Stimulated activated CD4-positive, alpha-beta T cell treated with anti-CD3 and anti-CD28 coated beads, Interleukin-1b, Interleukin-23, amount 100 ng/mL, for 24 hours (primary cell): Measurements from ENCODE around the gene RNU7-1.
"Not testable (repeated sequence)": the region's sequence is repeated elsewhere in the genome, so short reads cannot be mapped to it uniquely, and the experiment has no call there.

Experiments used
- DNase-seq, 4 experiments: peaks; one replicate each; pipeline ENCODE4 v3.0.0-alpha.2; 2020; ENCODE audit warnings: low read depth in 4 of 4, low spot score in 1 of 4

The RNU7-1 gene

GRCh38 chr12:6943722-6944380, at the start of gene RNU7-1, which contains the start of gene C12orf57:
Gene RNU7-1, plus strand, starts transcription at chr12:6943816.
Gene C12orf57, plus strand, starts transcription at chr12:6944022. Its CDS starts 100 bp downstream, at chr12:6944122.
- DNase-seq = peak in 3 of 4 experiments; percentile 65 to 71 (median 71)

- no peak for DNase-seq
These were observed 49.3 kb upstream of the RNU7-1 start for GRCh38 chr12:6894321-6894720.

GRCh38 chr12:6896846-6897435, 46.7 kb upstream of the RNU7-1 start:
- DNase-seq = no peak

GRCh38 chr12:6899427-6899826, 44.2 kb upstream of the RNU7-1 start:
- no peak for DNase-seq

- no peak for DNase-seq
These were observed 43.6 kb upstream of the RNU7-1 start for GRCh38 chr12:6899837-6900519.

GRCh38 chr12:6902448-6902847, 41.2 kb upstream of the RNU7-1 start:
- DNase-seq = no peak

- no peak for DNase-seq
These were observed 39.9 kb upstream of the RNU7-1 start for GRCh38 chr12:6903722-6904121.

- peak; percentile 96 to 99 (median 97) for DNase-seq
These were observed 39.0 kb upstream of the RNU7-1 start, which contains the start of gene LRRC23 for GRCh38 chr12:6904280-6905276. Gene LRRC23, plus strand, starts transcription at chr12:6904822. Its CDS starts 812 bp downstream, at chr12:6905634.

GRCh38 chr12:6905414-6906040, 38.1 kb upstream of the RNU7-1 start:
- DNase-seq = no peak

- not testable (repeated sequence) for DNase-seq
These were observed 35.5 kb upstream of the RNU7-1 start for GRCh38 chr12:6908141-6908540.

- DNase-seq = no peak
These were observed 34.0 kb upstream of the RNU7-1 start for GRCh38 chr12:6909421-6910145.

- DNase-seq = no peak
These were observed 31.3 kb upstream of the RNU7-1 start for GRCh38 chr12:6912164-6912935.

- DNase-seq = peak; percentile 58 to 84 (median 68)
These were observed 29.2 kb upstream of the RNU7-1 start, which contains the start of gene ENO2 for GRCh38 chr12:6914246-6914946. Gene ENO2, plus strand, starts transcription at chr12:6914580. Its CDS starts 1,253 bp downstream, at chr12:6915833.

GRCh38 chr12:6914947-6915788, 28.4 kb upstream of the RNU7-1 start:
- DNase-seq = no peak

- no peak for DNase-seq
These were observed 27.8 kb upstream of the RNU7-1 start for GRCh38 chr12:6915789-6916285.

- no peak for DNase-seq
These were observed 27.0 kb upstream of the RNU7-1 start for GRCh38 chr12:6916426-6917200.
